ENCODE measurements around the gene ADAM22.
"Not testable (repeated sequence)": the region's sequence is repeated elsewhere in the genome, so short reads cannot be mapped to it uniquely, and the experiment has no call there.

ADAM22 gene

GRCh38 chr7:87933953-87934698, at the start of gene ADAM22:
Gene ADAM22 (plus strand): TSS chr7:87934251. CDS start chr7:87934466, 215 bp downstream.
- DNase-seq (ENCODE audit: low read depth, low spot score): peak; percentile 31

GRCh38 chr7:87885018-87885417, 49.0 kb upstream of the ADAM22 start:
- no peak for DNase-seq (ENCODE audit: low read depth, low spot score)

- DNase-seq (ENCODE audit: low read depth, low spot score): no peak
Measured at GRCh38 chr7:87886875-87887274, 47.2 kb upstream of the ADAM22 start.

GRCh38 chr7:87895363-87895762, 38.7 kb upstream of the ADAM22 start:
- no peak for DNase-seq (ENCODE audit: low read depth, low spot score)

GRCh38 chr7:87899255-87899654, 34.8 kb upstream of the ADAM22 start:
- no peak for DNase-seq (ENCODE audit: low read depth, low spot score)

GRCh38 chr7:87907136-87907906, 26.7 kb upstream of the ADAM22 start:
- DNase-seq (ENCODE audit: low read depth, low spot score): not testable (repeated sequence)

GRCh38 chr7:87908814-87909213, 25.2 kb upstream of the ADAM22 start:
- DNase-seq (ENCODE audit: low read depth, low spot score): not testable (repeated sequence)

GRCh38 chr7:87912121-87912520, 21.9 kb upstream of the ADAM22 start:
- no peak for DNase-seq (ENCODE audit: low read depth, low spot score)

GRCh38 chr7:87918740-87919139, 15.3 kb upstream of the ADAM22 start:
- DNase-seq (ENCODE audit: low read depth, low spot score): no peak

- no peak for DNase-seq (ENCODE audit: low read depth, low spot score)
Measured at GRCh38 chr7:87919875-87920274, 14.2 kb upstream of the ADAM22 start.

- no peak for DNase-seq (ENCODE audit: low read depth, low spot score)
Measured at GRCh38 chr7:87920578-87920977, 13.5 kb upstream of the ADAM22 start.

GRCh38 chr7:87922759-87923395, 11.2 kb upstream of the ADAM22 start:
- DNase-seq (ENCODE audit: low read depth, low spot score): not testable (repeated sequence)

- DNase-seq (ENCODE audit: low read depth, low spot score): no peak
Measured at GRCh38 chr7:87926581-87927461, 7.2 kb upstream of the ADAM22 start.

GRCh38 chr7:87933605-87933952, 472 bp upstream of the ADAM22 start:
- DNase-seq (ENCODE audit: low read depth, low spot score): no peak

- DNase-seq (ENCODE audit: low read depth, low spot score): no peak
Measured at GRCh38 chr7:87934699-87935383, 790 bp downstream of the ADAM22 start.

GRCh38 chr7:87935384-87935706, 1.3 kb downstream of the ADAM22 start:
- no peak for DNase-seq (ENCODE audit: low read depth, low spot score)

GRCh38 chr7:87941138-87941537, 7.1 kb downstream of the ADAM22 start:
- no peak for DNase-seq (ENCODE audit: low read depth, low spot score)

GRCh38 chr7:87944547-87944946, 10.5 kb downstream of the ADAM22 start:
- DNase-seq (ENCODE audit: low read depth, low spot score): no peak

GRCh38 chr7:87945926-87946325, 11.9 kb downstream of the ADAM22 start:
- DNase-seq (ENCODE audit: low read depth, low spot score): not testable (repeated sequence)

- DNase-seq (ENCODE audit: low read depth, low spot score): no peak
Measured at GRCh38 chr7:87948371-87948770, 14.3 kb downstream of the ADAM22 start.

- DNase-seq (ENCODE audit: low read depth, low spot score): no peak
Measured at GRCh38 chr7:87959336-87959735, 25.3 kb downstream of the ADAM22 start.

All from activated CD4-positive, CD25-positive, alpha-beta regulatory T cell treated with anti-CD3 and anti-CD28 coated beads, Interleukin-2, amount 50 U/mL, for 16 hours (primary cell).